Caco-2 (cell line): Measurements from ENCODE around the gene GPC5. TPM values are rescaled to one million over a fixed set of nuclear protein-coding genes. Genes with fewer than 3 reads are reported as not detected.

Source experiments
- BruUV-seq: library from RNA; stranded (reverse); fragments of 400-500 nt; replicated peaks from 2 replicates; lab custom pipeline; 2021; lab: Mats Ljungman, UMichigan
- CTCF ChIA-PET: fragments of 300-600 bp; sonication (Branson Sonifier 250); formaldehyde crosslinking; loops from one replicate; lab custom pipeline; 2022; ENCODE audit warnings: antibody characterized with exemption; lab: Charles Lee
- POLR2A ChIA-PET: fragments of 300-600 bp; sonication (Branson Sonifier 250); formaldehyde crosslinking; loops from one replicate; lab custom pipeline; 2022; ENCODE audit warnings: antibody characterized with exemption; lab: Charles Lee
- DNase-seq, 2 experiments: peaks; one replicate each; pipeline versions ENCODE4 v3.0.0 to v3.0.0-alpha.2; 2020 to 2022
- H3K27me3 ChIP-seq: replicated peaks from 2 replicates; pipeline ENCODE4 v1.6.0; 2011; ENCODE audit warnings: low read length; ENCODE audit not compliant: control insufficient read depth, insufficient read depth
- H3K36me3 ChIP-seq: 2 replicates; pipeline ENCODE4 v1.5.1; 2011; ENCODE audit warnings: low read length; ENCODE audit not compliant: control insufficient read depth, insufficient read depth
- H3K4me1 ChIP-seq: fragments of 250-450 bp; sonication (Bioruptor Pico); 2 replicates; pipeline ENCODE4 v1.5.1; 2020; ENCODE audit warnings: mild to moderate bottlenecking
- H3K4me3 ChIP-seq: 2 replicates; pipeline ENCODE4 v1.5.1; 2011; ENCODE audit warnings: low read depth, mild to moderate bottlenecking, control low read depth, low read length
- H3K9me3 ChIP-seq: fragments of 250-450 bp; sonication (Bioruptor Pico); 2 replicates; pipeline ENCODE4 v1.5.1; 2020; ENCODE audit warnings: mild to moderate bottlenecking, moderate library complexity
- H3K27ac Mint-ChIP-seq: one replicate; pipeline ENCODE4 v1.8.0; 2022; ENCODE audit warnings: mixed read lengths; ENCODE audit not compliant: unreplicated experiment
- H3K27me3 Mint-ChIP-seq: one replicate; pipeline ENCODE4 v1.8.0; 2022; ENCODE audit warnings: mixed read lengths; ENCODE audit not compliant: insufficient read depth, unreplicated experiment
- H3K36me3 Mint-ChIP-seq: one replicate; pipeline ENCODE4 v1.8.0; 2022; ENCODE audit warnings: mild to moderate bottlenecking, mixed read lengths; ENCODE audit not compliant: insufficient read depth, unreplicated experiment
- H3K4me1 Mint-ChIP-seq: one replicate; pipeline ENCODE4 v1.8.0; 2022; ENCODE audit warnings: low read depth, mixed read lengths; ENCODE audit not compliant: unreplicated experiment
- H3K4me3 Mint-ChIP-seq: one replicate; pipeline ENCODE4 v1.8.0; 2022; ENCODE audit warnings: mild to moderate bottlenecking, moderate library complexity, mixed read lengths; ENCODE audit not compliant: unreplicated experiment
- H3K9me3 Mint-ChIP-seq: one replicate; pipeline ENCODE4 v1.8.0; 2022; ENCODE audit warnings: mixed read lengths; ENCODE audit not compliant: unreplicated experiment
- intact Hi-C: fragments of 100-400 bp; cut with micrococcal nuclease; formaldehyde crosslinking; loops from one replicate; pipeline ENCODE4 v1.10.0; 2022; ENCODE audit not compliant: unreplicated experiment
- total RNA-seq: library from RNA; stranded (reverse); gene quantifications from 2 replicates; pipeline ENCODE4 v1.2.3, GENCODE V29; 2022
- TF ChIP-seq, protein P1 (sequence below), 2 experiments: fragments of 200-600 bp in 1 of 2; IDR thresholded peaks; 1 replicate in 1 of 2; 2 replicates in 1 of 2; pipeline versions ENCODE4 v1.5.1 to v1.8.0; 2011 to 2022; ENCODE audit warnings: antibody characterized with exemption in 1 of 2, control low read depth in 1 of 2, inconsistent platforms in 1 of 2, low read depth in 1 of 2, low read length in 1 of 2, mild to moderate bottlenecking in 1 of 2, moderate library complexity in 1 of 2; ENCODE audit not compliant: insufficient read depth in 1 of 2, severe bottlenecking in 1 of 2, unreplicated experiment in 1 of 2

The GPC5 gene
- total RNA-seq, 1 experiment from 2014 or later = 4.1 TPM

GRCh38 chr13:92312823-92313222, 914.4 kb downstream of the GPC5 start:
- no peaks in the 10 kb centered on the region for H3K27me3 Mint-ChIP-seq
- intact Hi-C loops = no loop called here
- CTCF ChIA-PET = no interaction called here

DNA sequence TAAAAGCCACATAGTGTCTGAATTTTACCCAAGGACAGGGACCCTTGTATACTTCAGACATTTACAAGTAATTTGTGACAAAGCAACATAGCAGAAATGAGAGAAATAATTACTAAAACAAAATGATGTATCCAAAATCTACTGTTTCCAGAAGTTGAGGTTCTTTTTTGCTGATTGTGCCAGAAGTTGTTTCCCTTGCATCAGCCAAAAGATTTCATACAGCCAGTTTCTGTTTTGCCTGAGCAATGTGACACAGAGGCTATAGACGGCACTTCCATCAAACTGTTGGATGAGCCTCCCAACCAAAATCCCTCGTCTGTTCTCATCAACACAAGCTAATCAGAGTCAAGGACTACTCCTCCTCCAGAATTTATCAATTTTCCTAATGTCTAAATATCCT, 915.0 kb downstream of the GPC5 start:
- intact Hi-C loops = no loop called here
- Histone ChIP-seq H3K36me3 (no peaks in the 10 kb centered on the region), H3K27me3 (no peaks in the 10 kb centered on the region), H3K9me3 (no peaks in the 10 kb centered on the region), H3K4me1 (peaks cover 10% of the 10 kb centered on the region), H3K4me3 (no peak overlapping the region)
- no peaks in the 10 kb centered on the region for H3K9me3 Mint-ChIP-seq
- DNase-seq = no peak
- peaks cover 7% of the 10 kb centered on the region for H3K4me1 Mint-ChIP-seq
- no peak overlapping the region for H3K4me3 Mint-ChIP-seq
- BruUV-seq = no TSS peak
- no peak overlapping the region for H3K27ac Mint-ChIP-seq
- no peaks in the 10 kb centered on the region for H3K27me3 Mint-ChIP-seq
- ChIA-PET CTCF (no interaction called here), POLR2A (no interaction called here)
- TF ChIP-seq, protein P1, sequence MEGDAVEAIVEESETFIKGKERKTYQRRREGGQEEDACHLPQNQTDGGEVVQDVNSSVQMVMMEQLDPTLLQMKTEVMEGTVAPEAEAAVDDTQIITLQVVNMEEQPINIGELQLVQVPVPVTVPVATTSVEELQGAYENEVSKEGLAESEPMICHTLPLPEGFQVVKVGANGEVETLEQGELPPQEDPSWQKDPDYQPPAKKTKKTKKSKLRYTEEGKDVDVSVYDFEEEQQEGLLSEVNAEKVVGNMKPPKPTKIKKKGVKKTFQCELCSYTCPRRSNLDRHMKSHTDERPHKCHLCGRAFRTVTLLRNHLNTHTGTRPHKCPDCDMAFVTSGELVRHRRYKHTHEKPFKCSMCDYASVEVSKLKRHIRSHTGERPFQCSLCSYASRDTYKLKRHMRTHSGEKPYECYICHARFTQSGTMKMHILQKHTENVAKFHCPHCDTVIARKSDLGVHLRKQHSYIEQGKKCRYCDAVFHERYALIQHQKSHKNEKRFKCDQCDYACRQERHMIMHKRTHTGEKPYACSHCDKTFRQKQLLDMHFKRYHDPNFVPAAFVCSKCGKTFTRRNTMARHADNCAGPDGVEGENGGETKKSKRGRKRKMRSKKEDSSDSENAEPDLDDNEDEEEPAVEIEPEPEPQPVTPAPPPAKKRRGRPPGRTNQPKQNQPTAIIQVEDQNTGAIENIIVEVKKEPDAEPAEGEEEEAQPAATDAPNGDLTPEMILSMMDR (IDR thresholded peaks at IDR 0.05; ENCODE audit: insufficient read depth in 1 of 2, low read depth in 1 of 2, low read length in 1 of 2, severe bottlenecking in 1 of 2, unreplicated experiment in 1 of 2) = no peak
- H3K36me3 Mint-ChIP-seq = no peaks in the 10 kb centered on the region

More at GRCh38 chr13:92312823-92313222, 914.4 kb downstream of the GPC5 start:
- Histone ChIP-seq H3K4me1 (peaks cover 10% of the 10 kb centered on the region), H3K4me3 (no peak overlapping the region), H3K36me3 (no peaks in the 10 kb centered on the region), H3K9me3 (no peaks in the 10 kb centered on the region), H3K27me3 (no peaks in the 10 kb centered on the region)
- H3K4me3 Mint-ChIP-seq = no peak overlapping the region
- H3K9me3 Mint-ChIP-seq = no peaks in the 10 kb centered on the region
- POLR2A ChIA-PET = no interaction called here
- H3K36me3 Mint-ChIP-seq = no peaks in the 10 kb centered on the region
- BruUV-seq = no TSS peak
- no peak for DNase-seq
- TF ChIP-seq, protein P1 (IDR thresholded peaks at IDR 0.05; ENCODE audit: insufficient read depth in 1 of 2, low read depth in 1 of 2, low read length in 1 of 2, severe bottlenecking in 1 of 2, unreplicated experiment in 1 of 2) = no peak
- no peak overlapping the region for H3K27ac Mint-ChIP-seq
- peaks cover 7% of the 10 kb centered on the region for H3K4me1 Mint-ChIP-seq

GRCh38 chr13:92315265-92315664, 916.8 kb downstream of the GPC5 start:
- Histone ChIP-seq H3K9me3 (no peaks in the 10 kb centered on the region), H3K4me1 (peaks cover 10% of the 10 kb centered on the region), H3K4me3 (no peak overlapping the region), H3K36me3 (no peaks in the 10 kb centered on the region), H3K27me3 (no peaks in the 10 kb centered on the region)
- no peaks in the 10 kb centered on the region for H3K27me3 Mint-ChIP-seq
- no peak for DNase-seq
- no TSS peak for BruUV-seq
- intact Hi-C loops = no loop called here
- POLR2A ChIA-PET = no interaction called here
- H3K4me3 Mint-ChIP-seq = no peak overlapping the region
- no peak overlapping the region for H3K27ac Mint-ChIP-seq
- TF ChIP-seq, protein P1 (IDR thresholded peaks at IDR 0.05; ENCODE audit: insufficient read depth in 1 of 2, low read depth in 1 of 2, low read length in 1 of 2, severe bottlenecking in 1 of 2, unreplicated experiment in 1 of 2) = no peak
- CTCF ChIA-PET = no interaction called here
- peaks cover 7% of the 10 kb centered on the region for H3K4me1 Mint-ChIP-seq
- no peaks in the 10 kb centered on the region for H3K9me3 Mint-ChIP-seq
- H3K36me3 Mint-ChIP-seq = no peaks in the 10 kb centered on the region
